Breast epithelium (tissue), 4 donors: ENCODE data around the gene RRM2. TPM values are rescaled to one million over a fixed set of nuclear protein-coding genes. Genes with fewer than 3 reads are reported as not detected.
A peak's percentile ranks its signal among the peaks of the same experiment; 100 is the strongest.
"Not testable (repeated sequence)": the region's sequence is repeated elsewhere in the genome, so short reads cannot be mapped to it uniquely, and the experiment has no call there.

Experiments
- DNase-seq, 2 donors: peaks; one replicate each; pipeline ENCODE4 v3.0.0-alpha.2; 2019; ENCODE audit warnings: low spot score in 2 of 2
- H3K27ac ChIP-seq, 2 donors: fragments of 200-600 bp; sonication (generic) in 1 of 2; one replicate each; pipeline ENCODE4 v1.5.1; 2016 to 2019; ENCODE audit warnings: mild to moderate bottlenecking in 1 of 2
- H3K27me3 ChIP-seq, 2 donors: fragments of 200-600 bp; sonication (generic) in 1 of 2; one replicate each; pipeline versions ENCODE4 v1.5.1 to v1.6.0; 2017 to 2019; ENCODE audit warnings: control low read depth in 1 of 2, mild to moderate bottlenecking in 1 of 2
- H3K36me3 ChIP-seq: fragments of 200-600 bp; one replicate; pipeline ENCODE4 v1.5.1; 2019
- H3K4me1 ChIP-seq, 2 donors: fragments of 200-600 bp; sonication (generic); one replicate each; pipeline ENCODE4 v1.5.1; 2016 to 2019; ENCODE audit warnings: control low read depth in 1 of 2
- H3K4me3 ChIP-seq, 3 donors: fragments of 200-600 bp; sonication (generic); 1 replicate in 2 of 3; 2 replicates in 1 of 3; pipeline ENCODE4 v1.5.1; 2016 to 2019; ENCODE audit warnings: mild to moderate bottlenecking in 3 of 3, moderate library complexity in 2 of 3
- H3K9me3 ChIP-seq, 2 donors: fragments of 200-600 bp; sonication (generic) in 1 of 2; one replicate each; pipeline ENCODE4 v1.5.1; 2016 to 2019; ENCODE audit warnings: control low read depth in 1 of 2
- POLR2A ChIP-seq: fragments of 450-650 bp; IDR thresholded peaks from one replicate; pipeline ENCODE4 v1.6.1; 2016; ENCODE audit warnings: antibody characterized with exemption, mild to moderate bottlenecking, moderate library complexity
- POLR2AphosphoS5 ChIP-seq, 3 donors: sonication (generic); formaldehyde crosslinking; IDR thresholded peaks; one replicate each; pipeline ENCODE4 v1.6.1; 2017; ENCODE audit warnings: antibody characterized with exemption in 3 of 3
- intact Hi-C: fragments of 100-400 bp; cut with DNase I; formaldehyde crosslinking; loops from one replicate; pipeline ENCODE4 v1.15.1; 2023; ENCODE audit warnings: low total_unique reads
- total RNA-seq, 3 donors: library from RNA; depleted of rRNA; stranded (reverse); fragments of >200 nt; gene quantifications; one replicate each; pipeline ENCODE4 v1.1.0, GENCODE V29; 2016
- TF ChIP-seq, protein P1 (sequence below), 3 donors: fragments of 450-650 bp; IDR thresholded peaks; one replicate each; pipeline ENCODE4 v1.5.1; 2016 to 2017; ENCODE audit warnings: antibody characterized with exemption in 3 of 3, mild to moderate bottlenecking in 3 of 3, moderate library complexity in 3 of 3

The RRM2 gene
- total RNA-seq, 3 donors from 2014 or later, result 0.98 to 2.6 (median 1.6) TPM

DNA sequence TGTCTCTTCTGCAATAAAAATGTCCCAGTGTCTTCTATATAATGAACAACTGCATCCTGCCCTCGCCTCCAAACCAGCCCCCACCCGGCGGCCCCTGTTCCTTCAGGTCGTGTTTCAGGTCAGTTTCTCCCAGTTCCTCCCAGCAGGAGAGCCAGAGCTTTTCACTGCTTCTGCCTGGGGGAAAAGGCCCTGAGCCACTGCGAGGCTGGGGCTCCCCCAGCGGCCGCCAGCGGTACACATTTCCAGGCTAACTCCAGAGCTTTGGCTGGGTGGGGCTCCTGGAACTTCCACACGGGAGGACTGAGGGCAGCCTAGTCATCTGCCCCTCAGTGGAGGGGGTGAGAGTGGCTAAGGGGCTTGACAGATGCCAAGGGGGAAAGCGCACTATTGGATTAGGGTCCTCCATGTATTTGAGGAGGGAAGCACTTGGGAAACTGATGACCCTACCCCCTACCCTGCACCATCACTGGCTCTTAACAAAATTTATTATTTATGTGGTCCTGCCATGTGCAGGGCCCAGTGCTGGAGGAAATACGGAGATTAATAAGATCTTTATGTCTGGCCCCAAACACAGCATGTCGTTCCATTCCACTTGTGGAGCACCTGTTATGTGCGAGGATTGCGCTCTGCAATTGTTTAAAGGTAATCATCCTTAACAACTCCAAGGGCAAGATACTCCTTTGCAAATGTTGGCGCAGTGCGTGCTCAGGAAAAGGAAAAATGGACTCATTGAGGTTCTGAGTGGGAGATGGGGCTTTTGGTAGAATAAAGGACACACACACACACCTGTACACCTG lies 25.0 kb upstream of the RRM2 start:
- Histone ChIP-seq H3K4me1 (no peaks in the 10 kb centered on the region), H3K27ac (no peak overlapping the region), H3K27me3 (peaks cover 0 to 10% of the 10 kb centered on the region in 2 donors), H3K4me3 (no peak overlapping the region), H3K36me3 (no peaks in the 10 kb centered on the region), H3K9me3 (no peaks in the 10 kb centered on the region)
- TF ChIP-seq POLR2AphosphoS5 (IDR thresholded peaks at IDR 0.05) (no peak), POLR2A (no peak)
- TF ChIP-seq, protein P1, sequence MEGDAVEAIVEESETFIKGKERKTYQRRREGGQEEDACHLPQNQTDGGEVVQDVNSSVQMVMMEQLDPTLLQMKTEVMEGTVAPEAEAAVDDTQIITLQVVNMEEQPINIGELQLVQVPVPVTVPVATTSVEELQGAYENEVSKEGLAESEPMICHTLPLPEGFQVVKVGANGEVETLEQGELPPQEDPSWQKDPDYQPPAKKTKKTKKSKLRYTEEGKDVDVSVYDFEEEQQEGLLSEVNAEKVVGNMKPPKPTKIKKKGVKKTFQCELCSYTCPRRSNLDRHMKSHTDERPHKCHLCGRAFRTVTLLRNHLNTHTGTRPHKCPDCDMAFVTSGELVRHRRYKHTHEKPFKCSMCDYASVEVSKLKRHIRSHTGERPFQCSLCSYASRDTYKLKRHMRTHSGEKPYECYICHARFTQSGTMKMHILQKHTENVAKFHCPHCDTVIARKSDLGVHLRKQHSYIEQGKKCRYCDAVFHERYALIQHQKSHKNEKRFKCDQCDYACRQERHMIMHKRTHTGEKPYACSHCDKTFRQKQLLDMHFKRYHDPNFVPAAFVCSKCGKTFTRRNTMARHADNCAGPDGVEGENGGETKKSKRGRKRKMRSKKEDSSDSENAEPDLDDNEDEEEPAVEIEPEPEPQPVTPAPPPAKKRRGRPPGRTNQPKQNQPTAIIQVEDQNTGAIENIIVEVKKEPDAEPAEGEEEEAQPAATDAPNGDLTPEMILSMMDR (IDR thresholded peaks at IDR 0.05), result peak; percentile 65 to 78 (median 72)
- intact Hi-C loops, result no loop called here
- DNase-seq, result no peak

DNA sequence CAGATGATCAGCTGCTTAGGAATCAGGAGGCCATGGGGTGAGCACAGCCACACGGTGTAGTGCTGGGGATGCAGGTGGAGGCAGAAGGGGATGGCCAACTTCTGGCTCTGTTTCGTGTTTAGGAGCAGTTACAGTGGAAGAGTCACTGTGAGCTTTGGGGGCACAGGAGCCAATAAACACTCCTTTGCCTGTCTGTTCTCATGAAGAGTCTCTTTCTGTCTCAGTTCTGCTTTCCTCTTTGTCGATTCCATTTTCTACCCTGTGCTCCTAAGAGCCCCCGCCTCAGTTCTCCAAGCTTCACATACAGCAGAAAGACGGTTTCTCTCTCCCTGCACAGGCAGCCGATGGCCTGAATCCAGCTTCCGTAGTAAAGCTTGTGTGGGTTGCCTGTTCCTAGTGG lies 21.0 kb upstream of the RRM2 start:
- Histone ChIP-seq H3K4me1 (no peaks in the 10 kb centered on the region), H3K27me3 (no peaks in the 10 kb centered on the region), H3K9me3 (no peaks in the 10 kb centered on the region), H3K4me3 (no peak overlapping the region), H3K36me3 (no peaks in the 10 kb centered on the region), H3K27ac (no peak overlapping the region)
- no peak for DNase-seq
- TF ChIP-seq POLR2AphosphoS5 (IDR thresholded peaks at IDR 0.05) (no peak), POLR2A (no peak)
- TF ChIP-seq, protein P1 (IDR thresholded peaks at IDR 0.05), result no peak
- intact Hi-C loops, result no loop called here

DNA sequence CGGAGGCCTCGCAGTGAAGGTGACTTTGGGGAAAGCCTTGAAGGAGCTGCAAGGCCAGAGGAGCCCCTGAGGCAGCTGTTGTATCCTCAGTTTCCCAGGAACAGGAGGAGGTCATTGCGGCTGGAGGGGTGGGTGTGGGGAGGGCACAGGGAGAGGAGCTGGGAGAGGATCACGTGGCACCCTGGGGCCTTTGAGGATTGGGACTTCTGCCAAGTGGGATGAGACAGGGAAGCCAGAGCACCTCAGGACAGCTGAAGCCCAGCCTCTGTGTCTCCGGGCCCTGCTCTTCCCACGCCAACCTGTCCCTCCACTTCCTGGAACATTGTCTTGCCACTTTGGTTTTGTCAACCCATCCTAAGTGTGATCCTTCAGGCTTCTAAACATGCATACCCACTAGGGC lies 19.4 kb upstream of the RRM2 start:
- Histone ChIP-seq H3K4me1 (no peaks in the 10 kb centered on the region), H3K36me3 (no peaks in the 10 kb centered on the region), H3K9me3 (no peaks in the 10 kb centered on the region), H3K27me3 (no peaks in the 10 kb centered on the region), H3K27ac (no peak overlapping the region), H3K4me3 (no peak overlapping the region)
- TF ChIP-seq, protein P1 (IDR thresholded peaks at IDR 0.05), result no peak
- TF ChIP-seq POLR2A (no peak), POLR2AphosphoS5 (IDR thresholded peaks at IDR 0.05) (no peak)
- intact Hi-C loops, result no loop called here
- no peak for DNase-seq

DNA sequence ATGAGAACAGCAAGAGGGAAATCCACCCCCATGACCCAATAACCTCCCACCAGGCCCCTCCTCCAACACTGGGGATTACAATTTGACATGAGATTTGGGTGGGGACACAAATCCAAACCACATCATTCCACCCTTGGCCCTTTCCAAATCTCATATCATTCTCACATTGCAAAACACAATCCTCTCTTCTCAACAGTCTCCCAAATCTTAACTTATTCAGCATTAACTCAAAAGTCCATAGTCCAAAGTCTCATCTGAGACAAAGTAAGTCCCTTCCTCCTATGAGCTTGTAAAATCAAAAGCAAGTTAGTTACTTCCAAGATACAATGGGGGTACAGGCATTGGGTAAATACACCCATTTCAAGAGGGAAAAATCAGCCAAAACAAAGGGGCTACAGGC lies 17.6 kb upstream of the RRM2 start:
- H3K36me3 ChIP-seq, intact Hi-C loops, H3K4me3 ChIP-seq, H3K27me3 ChIP-seq, DNase-seq, H3K4me1 ChIP-seq, H3K9me3 ChIP-seq, H3K27ac ChIP-seq: not testable (repeated sequence)

DNA sequence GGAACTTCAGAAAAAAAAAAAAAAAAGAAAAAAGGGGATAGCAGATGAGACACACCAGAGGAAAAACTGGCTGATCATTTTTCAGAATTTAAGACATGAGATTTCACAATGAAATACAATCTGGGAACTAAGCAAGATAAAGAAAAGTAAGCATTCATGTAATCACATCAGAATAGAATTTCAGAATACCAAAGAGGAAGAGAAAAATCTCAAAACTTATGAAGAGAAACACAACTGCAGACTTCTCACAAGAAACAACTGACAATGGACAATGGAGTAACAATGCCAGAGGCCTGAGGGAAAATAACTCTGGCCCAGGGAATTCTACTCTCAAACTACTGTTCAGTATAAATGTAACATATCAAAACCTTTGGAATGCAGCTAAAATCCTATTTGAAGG lies 13.2 kb upstream of the RRM2 start:
- TF ChIP-seq POLR2A (no peak), POLR2AphosphoS5 (IDR thresholded peaks at IDR 0.05) (no peak)
- TF ChIP-seq, protein P1 (IDR thresholded peaks at IDR 0.05), result no peak
- intact Hi-C loops, result no loop called here
- Histone ChIP-seq H3K27me3 (no peaks in the 10 kb centered on the region), H3K9me3 (no peaks in the 10 kb centered on the region), H3K4me3 (no peak overlapping the region), H3K27ac (no peak overlapping the region), H3K36me3 (no peaks in the 10 kb centered on the region), H3K4me1 (no peaks in the 10 kb centered on the region)
- no peak for DNase-seq
